Measurements from ENCODE around the gene PPP2R3B. TPM values are rescaled to one million over a fixed set of nuclear protein-coding genes. Genes with fewer than 3 reads are reported as not detected.

Gene PPP2R3B
- total RNA-seq, 1 donor from 2014 or later: 28.2 TPM

DNA sequence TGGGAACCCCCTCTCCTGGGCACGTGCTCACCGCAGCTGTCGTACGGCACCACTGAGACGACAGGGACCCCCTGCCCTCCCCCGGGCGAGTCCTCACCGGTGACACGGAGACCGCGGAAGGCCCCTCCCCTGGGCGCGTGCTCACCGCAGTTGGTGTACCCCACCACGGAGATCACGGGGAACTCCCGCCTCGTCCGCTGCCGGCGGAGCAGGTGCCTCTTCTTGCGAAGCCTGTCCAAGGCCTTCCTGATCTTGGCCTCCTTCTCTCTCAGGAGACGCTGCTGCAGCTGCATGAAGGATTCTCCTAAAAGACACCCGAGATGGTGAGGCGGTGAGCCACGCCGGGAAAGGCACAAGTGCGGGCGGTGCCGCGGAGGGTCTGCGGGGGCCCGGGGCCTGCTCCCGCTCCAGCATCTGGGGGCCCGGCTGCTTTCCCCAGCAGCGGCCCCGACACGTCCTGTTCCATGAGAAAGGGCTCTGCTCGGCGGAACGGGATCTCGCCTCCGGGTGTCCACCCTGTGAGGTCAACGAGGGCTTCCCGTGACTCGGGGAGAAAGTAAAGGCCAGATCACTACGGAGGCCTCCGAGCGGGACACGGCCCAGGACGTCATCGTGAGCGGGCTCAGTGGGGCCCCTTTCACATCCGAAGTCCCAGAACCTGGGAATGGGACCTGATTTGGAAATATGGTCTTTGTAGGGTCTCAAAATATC is 73.9 kb downstream of the PPP2R3B start:
- TF ChIP-seq, protein P1, sequence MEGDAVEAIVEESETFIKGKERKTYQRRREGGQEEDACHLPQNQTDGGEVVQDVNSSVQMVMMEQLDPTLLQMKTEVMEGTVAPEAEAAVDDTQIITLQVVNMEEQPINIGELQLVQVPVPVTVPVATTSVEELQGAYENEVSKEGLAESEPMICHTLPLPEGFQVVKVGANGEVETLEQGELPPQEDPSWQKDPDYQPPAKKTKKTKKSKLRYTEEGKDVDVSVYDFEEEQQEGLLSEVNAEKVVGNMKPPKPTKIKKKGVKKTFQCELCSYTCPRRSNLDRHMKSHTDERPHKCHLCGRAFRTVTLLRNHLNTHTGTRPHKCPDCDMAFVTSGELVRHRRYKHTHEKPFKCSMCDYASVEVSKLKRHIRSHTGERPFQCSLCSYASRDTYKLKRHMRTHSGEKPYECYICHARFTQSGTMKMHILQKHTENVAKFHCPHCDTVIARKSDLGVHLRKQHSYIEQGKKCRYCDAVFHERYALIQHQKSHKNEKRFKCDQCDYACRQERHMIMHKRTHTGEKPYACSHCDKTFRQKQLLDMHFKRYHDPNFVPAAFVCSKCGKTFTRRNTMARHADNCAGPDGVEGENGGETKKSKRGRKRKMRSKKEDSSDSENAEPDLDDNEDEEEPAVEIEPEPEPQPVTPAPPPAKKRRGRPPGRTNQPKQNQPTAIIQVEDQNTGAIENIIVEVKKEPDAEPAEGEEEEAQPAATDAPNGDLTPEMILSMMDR (IDR thresholded peaks at IDR 0.05): no peak
- H3K4me1 Mint-ChIP-seq (ENCODE audit: unreplicated experiment): peaks cover 4% of the 10 kb centered on the region
- no peak overlapping the region for H3K27ac Mint-ChIP-seq (ENCODE audit: unreplicated experiment)
- H3K36me3 Mint-ChIP-seq (ENCODE audit: unreplicated experiment): peaks cover 21% of the 10 kb centered on the region
- no peaks in the 10 kb centered on the region for H3K9me3 Mint-ChIP-seq (ENCODE audit: unreplicated experiment)
- no peak overlapping the region for H3K4me3 Mint-ChIP-seq (ENCODE audit: unreplicated experiment)
- no peak for DNase-seq (ENCODE audit: extremely low spot score, unreplicated experiment)
- H3K27me3 Mint-ChIP-seq (ENCODE audit: unreplicated experiment): no peaks in the 10 kb centered on the region

DNA sequence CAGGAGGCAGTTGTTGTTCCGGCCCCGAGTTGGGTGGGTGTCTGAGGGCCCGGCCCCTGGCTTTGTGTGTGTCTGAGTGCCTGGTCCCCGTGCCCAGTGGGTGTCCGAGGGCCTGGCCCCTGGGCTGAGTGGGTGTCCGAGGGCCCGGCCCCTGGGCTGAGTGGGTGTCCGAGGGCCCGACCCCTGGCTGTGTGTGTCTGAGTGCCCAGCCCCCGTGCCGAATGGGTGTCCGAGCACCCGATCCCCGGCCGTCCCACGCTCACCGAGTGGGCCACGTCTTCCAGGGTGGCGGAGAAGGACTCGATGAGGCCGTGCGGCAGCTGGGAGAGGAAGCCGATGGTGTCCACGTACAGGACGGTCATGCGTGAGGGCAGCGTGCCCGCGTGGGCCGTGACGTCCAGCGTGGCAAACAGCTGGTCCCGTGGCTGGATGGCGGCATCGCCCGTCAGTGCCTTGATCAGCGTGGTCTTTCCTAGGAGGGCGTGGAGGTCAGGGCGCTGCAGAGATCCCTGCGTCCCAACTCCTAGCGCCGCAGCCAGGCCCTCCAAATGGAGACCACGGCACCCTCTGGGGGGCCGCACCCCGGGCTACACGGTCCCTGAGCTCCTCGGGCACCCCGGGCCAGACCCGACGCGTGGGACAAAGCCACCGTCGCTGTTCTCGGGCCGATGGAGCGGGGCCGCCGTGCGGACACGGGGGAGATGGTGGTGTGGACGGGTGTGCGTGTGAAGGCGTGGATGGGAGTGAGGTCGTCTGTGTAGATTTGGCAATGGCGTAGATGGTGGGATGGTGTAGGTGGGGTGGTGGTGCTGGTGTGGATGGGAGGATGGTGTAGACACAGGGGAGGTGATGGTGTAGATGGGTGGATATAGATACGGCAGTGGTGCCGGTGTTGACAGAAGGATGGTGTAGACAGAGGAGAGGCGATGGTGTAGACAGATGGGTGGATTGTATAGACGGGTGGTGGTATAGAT is 75.3 kb downstream of the PPP2R3B start:
- Mint-ChIP-seq H3K9me3 (ENCODE audit: unreplicated experiment) (no peaks in the 10 kb centered on the region), H3K36me3 (ENCODE audit: unreplicated experiment) (peaks cover 24% of the 10 kb centered on the region), H3K27ac (ENCODE audit: unreplicated experiment) (no peak overlapping the region), H3K4me1 (ENCODE audit: unreplicated experiment) (no peaks in the 10 kb centered on the region), H3K27me3 (ENCODE audit: unreplicated experiment) (no peaks in the 10 kb centered on the region), H3K4me3 (ENCODE audit: unreplicated experiment) (no peak overlapping the region)
- DNase-seq (ENCODE audit: extremely low spot score, unreplicated experiment): no peak
- TF ChIP-seq, protein P1 (IDR thresholded peaks at IDR 0.05): no peak

DNA sequence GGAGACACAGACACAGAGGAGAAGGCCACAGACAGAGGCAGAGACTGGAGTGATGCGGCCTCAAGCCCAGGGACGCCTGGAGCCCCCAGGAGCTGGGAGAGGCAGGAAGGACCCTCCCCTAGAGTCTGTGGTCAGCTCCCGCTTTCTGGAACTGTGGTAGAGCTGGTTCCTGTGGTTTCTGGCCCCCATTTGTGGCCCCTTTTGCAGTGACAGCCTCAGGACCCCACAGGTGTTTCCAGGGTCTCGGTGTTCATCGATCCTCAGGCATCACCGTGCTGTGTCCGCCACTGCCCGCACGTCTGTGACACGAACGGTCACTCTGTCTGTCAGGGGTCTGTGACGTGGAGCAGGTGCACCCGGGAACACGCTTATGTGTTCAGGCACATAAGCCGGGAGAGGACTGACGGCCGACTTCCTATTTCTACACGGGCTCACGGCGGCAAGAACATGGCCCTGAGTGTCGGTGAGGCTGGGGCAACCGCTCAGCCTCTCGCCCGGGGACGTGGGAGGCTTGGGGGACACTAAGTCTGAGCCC is 76.0 kb downstream of the PPP2R3B start:
- TF ChIP-seq, protein P1 (IDR thresholded peaks at IDR 0.05): no peak
- Mint-ChIP-seq H3K9me3 (ENCODE audit: unreplicated experiment) (no peaks in the 10 kb centered on the region), H3K4me3 (ENCODE audit: unreplicated experiment) (no peak overlapping the region), H3K27ac (ENCODE audit: unreplicated experiment) (no peak overlapping the region), H3K4me1 (ENCODE audit: unreplicated experiment) (no peaks in the 10 kb centered on the region), H3K27me3 (ENCODE audit: unreplicated experiment) (no peaks in the 10 kb centered on the region), H3K36me3 (ENCODE audit: unreplicated experiment) (peaks cover 27% of the 10 kb centered on the region)
- no peak for DNase-seq (ENCODE audit: extremely low spot score, unreplicated experiment)

DNA sequence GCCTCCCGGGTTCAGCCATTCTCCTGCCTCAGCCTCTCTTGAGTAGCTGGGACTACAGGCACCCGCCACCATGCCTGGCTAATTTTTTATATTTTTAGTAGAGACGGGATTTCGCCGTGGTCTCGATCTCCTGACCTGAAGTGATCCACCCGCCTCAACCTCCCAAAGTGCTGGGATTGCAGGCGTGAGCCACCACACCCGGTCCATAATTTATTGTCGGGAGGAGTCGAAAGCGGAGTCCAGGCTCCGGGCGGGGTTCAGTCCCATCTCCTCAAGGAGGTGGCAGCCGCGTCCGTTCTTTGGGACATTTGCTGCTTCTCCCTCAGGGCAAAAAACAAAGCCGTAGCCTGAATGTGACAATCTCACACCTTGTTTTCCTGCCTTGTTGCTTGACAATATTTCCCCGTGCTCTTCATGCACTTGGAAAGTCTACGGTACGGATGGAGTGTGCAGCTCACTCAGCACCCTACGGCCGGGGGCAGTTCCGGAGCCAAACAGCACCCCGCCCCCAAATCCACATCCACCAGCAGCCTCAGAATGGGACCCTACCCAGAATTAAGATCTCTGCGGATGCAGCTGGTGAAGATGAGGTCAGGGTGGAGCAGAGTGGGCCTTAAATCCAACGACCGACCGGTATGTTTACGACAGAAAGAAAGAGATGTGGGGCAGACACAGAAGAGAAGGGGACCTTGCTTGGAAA is 77.7 kb downstream of the PPP2R3B start:
- no peaks in the 10 kb centered on the region for H3K4me1 Mint-ChIP-seq (ENCODE audit: unreplicated experiment)
- H3K9me3 Mint-ChIP-seq (ENCODE audit: unreplicated experiment): no peaks in the 10 kb centered on the region
- DNase-seq (ENCODE audit: extremely low spot score, unreplicated experiment): no peak
- TF ChIP-seq, protein P1 (IDR thresholded peaks at IDR 0.05): no peak
- H3K36me3 Mint-ChIP-seq (ENCODE audit: unreplicated experiment): peaks cover 30% of the 10 kb centered on the region
- no peaks in the 10 kb centered on the region for H3K27me3 Mint-ChIP-seq (ENCODE audit: unreplicated experiment)
- H3K4me3 Mint-ChIP-seq (ENCODE audit: unreplicated experiment): no peak overlapping the region
- H3K27ac Mint-ChIP-seq (ENCODE audit: unreplicated experiment): no peak overlapping the region
